HG03520 (cell line): Measurements from ENCODE around the gene PLAU.
"Not testable (repeated sequence)": the region's sequence is repeated elsewhere in the genome, so short reads cannot be mapped to it uniquely, and the experiment has no call there.

Experiments used
- ATAC-seq: cut with Tn5 transposase; IDR thresholded peaks from one replicate; pipeline ENCODE4 v1.9.1; 2021; ENCODE audit warnings: mild to moderate bottlenecking, moderate library complexity; ENCODE audit not compliant: unreplicated experiment

Gene PLAU

GRCh38 chr10:73876566-73876965 lies 34.4 kb upstream of the PLAU start:
- ATAC-seq: no peak

- ATAC-seq: no peak
These were observed 34.0 kb upstream of the PLAU start for GRCh38 chr10:73876971-73877370.

- no peak for ATAC-seq
These were observed 33.3 kb upstream of the PLAU start for GRCh38 chr10:73877533-73878160.

- ATAC-seq: no peak
These were observed 32.6 kb upstream of the PLAU start for GRCh38 chr10:73878365-73878764.

GRCh38 chr10:73879296-73880173 lies 31.4 kb upstream of the PLAU start:
- peak; percentile 85 for ATAC-seq

- no peak for ATAC-seq
These were observed 29.6 kb upstream of the PLAU start for GRCh38 chr10:73881221-73881919.

GRCh38 chr10:73884017-73884416 lies 26.9 kb upstream of the PLAU start:
- ATAC-seq: no peak

- ATAC-seq: no peak
These were observed 24.8 kb upstream of the PLAU start for GRCh38 chr10:73886085-73886529.

GRCh38 chr10:73886661-73887293 lies 24.2 kb upstream of the PLAU start:
- ATAC-seq: no peak

GRCh38 chr10:73887294-73888039 lies 23.5 kb upstream of the PLAU start:
- no peak for ATAC-seq

- no peak for ATAC-seq
These were observed 22.4 kb upstream of the PLAU start for GRCh38 chr10:73888514-73888913.

- ATAC-seq: no peak
These were observed 21.9 kb upstream of the PLAU start for GRCh38 chr10:73889014-73889413.

GRCh38 chr10:73889416-73889815 lies 21.5 kb upstream of the PLAU start:
- not testable (repeated sequence) for ATAC-seq

- no peak for ATAC-seq
These were observed 20.7 kb upstream of the PLAU start for GRCh38 chr10:73890261-73890660.

GRCh38 chr10:73890830-73891229 lies 20.1 kb upstream of the PLAU start:
- ATAC-seq: not testable (repeated sequence)

- ATAC-seq: no peak
These were observed 19.4 kb upstream of the PLAU start for GRCh38 chr10:73891540-73891939.

GRCh38 chr10:73892310-73893030 lies 18.5 kb upstream of the PLAU start:
- no peak for ATAC-seq

- ATAC-seq: no peak
These were observed 17.5 kb upstream of the PLAU start for GRCh38 chr10:73893426-73893825.

GRCh38 chr10:73894245-73894971 lies 16.5 kb upstream of the PLAU start:
- no peak for ATAC-seq
